Uterus (tissue), 2 donors: ENCODE measurements around the gene PRPH2.

Experiments
- CTCF ChIP-seq, 4 experiments: fragments of 200-600 bp in 2 of 4; fragments of 450-650 bp in 2 of 4; sonication (generic) in 2 of 4; IDR thresholded peaks; one replicate each; pipeline ENCODE4 v1.5.1; 2016 to 2019; ENCODE audit warnings: antibody characterized with exemption in 4 of 4, mild to moderate bottlenecking in 2 of 4, moderate library complexity in 1 of 4
- POLR2A ChIP-seq, 2 donors: fragments of 450-650 bp; IDR thresholded peaks; one replicate each; pipeline ENCODE4 v1.6.1; 2016; ENCODE audit warnings: antibody characterized with exemption in 2 of 2, mild to moderate bottlenecking in 1 of 2, moderate library complexity in 1 of 2

GRCh38 chr6:42756722-42757121, 34.3 kb upstream of the PRPH2 start:
- TF ChIP-seq POLR2A (IDR thresholded peaks at IDR 0.05), result no peak
- no peak for TF ChIP-seq CTCF (IDR thresholded peaks at IDR 0.05)
